ENCODE measurements around the gene RFT1.

GRCh38 chr3:53042651-53043050, 87.6 kb downstream of the RFT1 start:
- TF ChIP-seq POLR2A (IDR thresholded peaks at IDR 0.05; ENCODE audit: low read length) = no peak
- TF ChIP-seq GATA1 (IDR thresholded peaks at IDR 0.05; ENCODE audit: low read depth, low read length) = no peak

Measured in erythroblast (primary cell).